KMS-11 (cell line): ENCODE measurements around the gene PTPN14.
A peak's percentile ranks its signal among the peaks of the same experiment; 100 is the strongest.
"Not testable (repeated sequence)": the region's sequence is repeated elsewhere in the genome, so short reads cannot be mapped to it uniquely, and the experiment has no call there.

Experiments
- H2AFZ ChIP-seq: fragments of 200-600 bp; sonication (generic); 2 replicates; pipeline ENCODE4 v1.6.1; 2016; ENCODE audit warnings: antibody characterized with exemption, mixed run types, low read depth
- H3K27ac ChIP-seq: fragments of 200-600 bp; sonication (generic); 2 replicates; pipeline ENCODE4 v1.6.1; 2016; ENCODE audit warnings: mild to moderate bottlenecking, mixed run types
- H3K27me3 ChIP-seq: fragments of 200-600 bp; sonication (generic); 2 replicates; pipeline ENCODE4 v1.6.1; 2017; ENCODE audit warnings: mild to moderate bottlenecking, low read depth, mixed run types, moderate library complexity; ENCODE audit not compliant: insufficient read depth
- H3K36me3 ChIP-seq: fragments of 200-600 bp; sonication (generic); 2 replicates; pipeline ENCODE4 v1.6.1; 2017; ENCODE audit warnings: mild to moderate bottlenecking, mixed run types; ENCODE audit not compliant: insufficient read depth
- H3K4me1 ChIP-seq: fragments of 200-600 bp; sonication (generic); 2 replicates; pipeline ENCODE4 v1.6.1; 2016; ENCODE audit warnings: mild to moderate bottlenecking, low read depth, mixed run types; ENCODE audit not compliant: poor library complexity, severe bottlenecking
- H3K4me2 ChIP-seq: fragments of 200-600 bp; sonication (generic); 2 replicates; pipeline ENCODE4 v1.7.0; 2016; ENCODE audit warnings: mild to moderate bottlenecking, mixed run types
- H3K4me3 ChIP-seq: fragments of 200-600 bp; sonication (generic); IDR thresholded peaks from 2 replicates; pipeline ENCODE4 v1.6.1; 2017; ENCODE audit warnings: low read depth, low read length, mixed read lengths; ENCODE audit not compliant: insufficient read depth
- H3K79me2 ChIP-seq: fragments of 200-600 bp; sonication (generic); 2 replicates; pipeline ENCODE4 v1.6.1; 2016; ENCODE audit warnings: low read depth, mixed run types; ENCODE audit not compliant: insufficient read depth
- H3K9ac ChIP-seq: fragments of 200-600 bp; sonication (generic); 2 replicates; pipeline ENCODE4 v1.6.1; 2016; ENCODE audit warnings: mild to moderate bottlenecking, mixed run types
- H4K20me1 ChIP-seq: fragments of 200-600 bp; sonication (generic); 2 replicates; pipeline ENCODE4 v1.6.1; 2016; ENCODE audit warnings: mild to moderate bottlenecking, mixed run types; ENCODE audit not compliant: insufficient read depth
- CTCF ChIP-seq: fragments of 200-600 bp; sonication (generic); conservative IDR thresholded peaks from 2 replicates; pipeline ENCODE4 v1.6.1; 2017; ENCODE audit warnings: low read depth, mild to moderate bottlenecking, antibody characterized with exemption, low read length, moderate library complexity, mixed read lengths

PTPN14 gene

GRCh38 chr1:214551436-214552173 lies at the start of gene PTPN14:
TSS of gene PTPN14 (minus strand) at chr1:214551602. CDS start at chr1:214464803, 86,799 bp downstream.
- H3K27ac ChIP-seq, result no peak within 1 kb of the TSS

GRCh38 chr1:214593158-214593557 lies 41.8 kb upstream of the PTPN14 start:
- Histone ChIP-seq H3K27ac (no peak overlapping the region), H3K4me1 (no peaks in the 10 kb centered on the region), H4K20me1 (no peaks in the 10 kb centered on the region), H3K36me3 (no peaks in the 10 kb centered on the region), H3K27me3 (no peaks in the 10 kb centered on the region), H2AFZ (no peak overlapping the region), H3K9ac (no peak overlapping the region), H3K4me3 (no peak overlapping the region), H3K79me2 (no peaks in the 10 kb centered on the region), H3K4me2 (no peak overlapping the region)
- no peak for TF ChIP-seq CTCF

More at GRCh38 chr1:214551436-214552173, at the start of gene PTPN14:
- Histone ChIP-seq H3K4me2 (peak within 1 kb of the TSS; percentile 82), H3K4me3 (peak within 1 kb of the TSS; percentile 85), H4K20me1 (no peaks in the 10 kb centered on the region), H3K27me3 (no peaks in the 10 kb centered on the region), H3K9ac (peak within 1 kb of the TSS; percentile 60), H3K79me2 (no peaks in the 10 kb centered on the region), H2AFZ (peak within 1 kb of the TSS; percentile 98), H3K36me3 (no peaks in the 10 kb centered on the region), H3K4me1 (peaks cover 5% of the 10 kb centered on the region)
- TF ChIP-seq CTCF, result no peak

GRCh38 chr1:214591918-214592317 lies 40.5 kb upstream of the PTPN14 start:
- not testable (repeated sequence) for H3K27ac ChIP-seq, H3K4me1 ChIP-seq, H3K9ac ChIP-seq, H3K36me3 ChIP-seq, H4K20me1 ChIP-seq, H3K79me2 ChIP-seq, H3K27me3 ChIP-seq, H3K4me3 ChIP-seq, H3K4me2 ChIP-seq, H2AFZ ChIP-seq

GRCh38 chr1:214590696-214591095 lies 39.3 kb upstream of the PTPN14 start:
- H3K9ac ChIP-seq, result no peak overlapping the region
- H3K4me2 ChIP-seq, result no peak overlapping the region
- no peak; the same call in 1 of the 2 replicates for TF ChIP-seq CTCF
- no peaks in the 10 kb centered on the region for H3K36me3 ChIP-seq
- no peaks in the 10 kb centered on the region for H3K79me2 ChIP-seq
- no peaks in the 10 kb centered on the region for H3K27me3 ChIP-seq
- no peak overlapping the region for H3K4me3 ChIP-seq
- no peak overlapping the region for H2AFZ ChIP-seq
- no peaks in the 10 kb centered on the region for H3K4me1 ChIP-seq
- no peak overlapping the region for H3K27ac ChIP-seq
- no peaks in the 10 kb centered on the region for H4K20me1 ChIP-seq

- Histone ChIP-seq H3K27me3 (no peaks in the 10 kb centered on the region), H3K79me2 (no peaks in the 10 kb centered on the region), H4K20me1 (no peaks in the 10 kb centered on the region), H3K27ac (no peak overlapping the region), H3K9ac (no peak overlapping the region), H3K4me3 (no peak overlapping the region), H3K4me2 (no peak overlapping the region), H3K4me1 (no peaks in the 10 kb centered on the region), H3K36me3 (no peaks in the 10 kb centered on the region), H2AFZ (no peak overlapping the region)
- TF ChIP-seq CTCF, result no peak
These were observed 37.7 kb upstream of the PTPN14 start for GRCh38 chr1:214588963-214589597.
